HCT116 (cell line): ENCODE measurements around the gene PKNOX2. TPM values are rescaled to one million over a fixed set of nuclear protein-coding genes. Genes with fewer than 3 reads are reported as not detected.

Source experiments
- ATAC-seq: fragments of 200-7000 bp; cut with Tn5 transposase; 2 replicates; pipeline ENCODE4 v1.9.1; 2020; ENCODE audit warnings: mild to moderate bottlenecking, moderate library complexity
- BruUV-seq: library from RNA; stranded (reverse); fragments of 400-500 nt; replicated peaks from 2 replicates; lab custom pipeline; 2021; lab: Mats Ljungman, UMichigan
- CTCF ChIA-PET: fragments of 300-600 bp; sonication (Branson Sonifier 250); formaldehyde crosslinking; loops from one replicate; lab custom pipeline; 2021; ENCODE audit warnings: antibody characterized with exemption; lab: Charles Lee
- POLR2A ChIA-PET: fragments of 300-600, 350-600 bp; sonication (Branson Sonifier 250); formaldehyde crosslinking; loops from one replicate; lab custom pipeline; 2021; ENCODE audit warnings: antibody characterized with exemption; lab: Charles Lee
- RAD21 ChIA-PET, 2 experiments: fragments of 300-600 bp; sonication (Branson Sonifier 250); formaldehyde crosslinking; loops; one replicate each; lab custom pipeline; 2023; ENCODE audit warnings: low total read pairs in 2 of 2; ENCODE audit not compliant: uncharacterized antibody in 2 of 2, unreplicated experiment in 2 of 2, low non-redundant PET in 1 of 2; lab: Charles Lee
- DNase-seq: peaks from one replicate; pipeline ENCODE4 v3.0.0-alpha.2; 2010; ENCODE audit warnings: low read depth, low spot score
- H2AFZ ChIP-seq: fragments of 200-600 bp; shearing (Covaris generic), sonication (generic); 2 replicates; pipeline ENCODE4 v1.6.1; 2017; ENCODE audit warnings: low read depth, mixed run types, mixed read lengths, antibody characterized with exemption, low read length; ENCODE audit not compliant: poor library complexity, severe bottlenecking
- H3K27ac ChIP-seq: 2 replicates; pipeline ENCODE4 v1.5.1; 2012; ENCODE audit warnings: low read depth, low read length
- H3K27me3 ChIP-seq: fragments of 200-600 bp; sonication (generic); 2 replicates; pipeline ENCODE4 v1.6.1; 2016; ENCODE audit warnings: mixed run types, low read length, mixed read lengths; ENCODE audit not compliant: insufficient read depth
- H3K36me3 ChIP-seq, 2 experiments: fragments of 200-500 bp in 1 of 2; fragments of 200-600 bp in 1 of 2; sonication (Bioruptor generic) in 1 of 2; sonication (generic) in 1 of 2; 2 replicates each; pipeline versions ENCODE4 v1.5.1 to v1.6.1; 2014 to 2016; ENCODE audit warnings: low read length in 2 of 2, inconsistent platforms in 1 of 2, mixed read lengths in 1 of 2, mixed run types in 1 of 2; ENCODE audit not compliant: insufficient read depth in 2 of 2, control insufficient read depth in 1 of 2
- H3K4me1 ChIP-seq, 2 experiments: fragments of 200-600 bp in 1 of 2; sonication (generic) in 1 of 2; 2 replicates each; pipeline versions ENCODE4 v1.5.1 to v1.6.1; 2012 to 2017; ENCODE audit warnings: low read length in 2 of 2, inconsistent platforms in 1 of 2, mild to moderate bottlenecking in 1 of 2, mixed read lengths in 1 of 2, mixed run types in 1 of 2, moderate library complexity in 1 of 2; ENCODE audit not compliant: insufficient read depth in 2 of 2, control insufficient read depth in 1 of 2
- H3K4me2 ChIP-seq: fragments of 200-600 bp; sonication (generic); 2 replicates; pipeline ENCODE4 v1.6.1; 2017; ENCODE audit warnings: mixed run types, low read length, mixed read lengths
- H3K4me3 ChIP-seq, 2 experiments: fragments of 200-600 bp in 1 of 2; sonication (generic) in 1 of 2; replicated peaks in 1 of 2; 2 replicates each; pipeline ENCODE4 v1.5.1; 2011 to 2016; ENCODE audit warnings: low read length in 2 of 2, control low read depth in 1 of 2, low read depth in 1 of 2, mild to moderate bottlenecking in 1 of 2, mixed read lengths in 1 of 2, mixed run types in 1 of 2
- H3K79me2 ChIP-seq: fragments of 200-600 bp; sonication (generic); 2 replicates; pipeline ENCODE4 v1.6.1; 2017; ENCODE audit warnings: mild to moderate bottlenecking, mixed run types, low read length, moderate library complexity, mixed read lengths; ENCODE audit not compliant: insufficient read depth
- H3K9ac ChIP-seq: fragments of 200-600 bp; sonication (generic); 2 replicates; pipeline ENCODE4 v1.6.1; 2016; ENCODE audit warnings: low read length, mixed read lengths
- H3K9me2 ChIP-seq: fragments of 200-600 bp; sonication (generic), shearing (Covaris generic); 2 replicates; pipeline ENCODE4 v1.6.1; 2017; ENCODE audit warnings: mixed run types, mild to moderate bottlenecking, moderate library complexity; ENCODE audit not compliant: insufficient read depth
- H3K9me3 ChIP-seq, 2 experiments: fragments of 200-500 bp in 1 of 2; fragments of 200-600 bp in 1 of 2; sonication (Bioruptor generic) in 1 of 2; sonication (generic) in 1 of 2; 2 replicates each; pipeline ENCODE4 v1.6.1; 2014 to 2017; ENCODE audit warnings: low read length in 2 of 2, mixed read lengths in 2 of 2, inconsistent platforms in 1 of 2, low read depth in 1 of 2, mild to moderate bottlenecking in 1 of 2, mixed run types in 1 of 2, moderate library complexity in 1 of 2; ENCODE audit not compliant: control insufficient read depth in 1 of 2, insufficient read depth in 1 of 2
- H4K20me1 ChIP-seq: fragments of 200-600 bp; sonication (generic), shearing (Covaris generic); 2 replicates; pipeline ENCODE4 v1.6.1; 2017; ENCODE audit warnings: mixed run types, mild to moderate bottlenecking, moderate library complexity; ENCODE audit not compliant: insufficient read depth
- CBX3 ChIP-seq: IDR thresholded peaks from 2 replicates; pipeline ENCODE4 v1.6.1; 2012; ENCODE audit warnings: low read depth
- CTCF ChIP-seq, 3 experiments: fragments of 200-600 bp in 1 of 3; sonication (generic) in 1 of 3; IDR thresholded peaks in 2 of 3; conservative IDR thresholded peaks in 1 of 3; 2 replicates each; pipeline ENCODE4 v1.5.1; 2012 to 2017; ENCODE audit warnings: low read depth in 2 of 3, low read length in 2 of 3, antibody characterized with exemption in 1 of 3, borderline replicate concordance in 1 of 3, control low read depth in 1 of 3, mild to moderate bottlenecking in 1 of 3, mixed read lengths in 1 of 3, mixed run types in 1 of 3, moderate library complexity in 1 of 3; ENCODE audit not compliant: insufficient read depth in 1 of 3
- EGR1 ChIP-seq: IDR thresholded peaks from 2 replicates; pipeline ENCODE4 v1.6.1; 2012; ENCODE audit warnings: low read depth
- ELF1 ChIP-seq: IDR thresholded peaks from 2 replicates; pipeline ENCODE4 v1.6.1; 2012; ENCODE audit warnings: low read depth, borderline replicate concordance
- EZH2 ChIP-seq: fragments of 200-600 bp; sonication (generic); IDR thresholded peaks from 2 replicates; pipeline ENCODE4 v1.6.1; 2017; ENCODE audit warnings: antibody characterized with exemption, mixed run types
- JUND ChIP-seq: IDR thresholded peaks from 2 replicates; pipeline ENCODE4 v1.6.1; 2012
- POLR2A ChIP-seq: IDR thresholded peaks from 2 replicates; pipeline ENCODE4 v1.7.0; 2011; ENCODE audit warnings: borderline replicate concordance; ENCODE audit not compliant: insufficient read depth, insufficient read length; ENCODE audit errors: extremely low read depth
- RAD21 ChIP-seq: IDR thresholded peaks from 2 replicates; pipeline ENCODE4 v1.6.1; 2012; ENCODE audit warnings: low read depth, mild to moderate bottlenecking
- intact Hi-C: fragments of 100-400 bp; cut with micrococcal nuclease; formaldehyde crosslinking; loops from 2 replicates; pipeline ENCODE4 v1.10.0; 2022
- total RNA-seq: library from RNA; stranded (reverse); gene quantifications from one replicate; pipeline ENCODE4 v1.2.1, GENCODE V29; 2021; ENCODE audit not compliant: unreplicated experiment

The PKNOX2 gene
- total RNA-seq, 1 experiment from 2014 or later = 0.20 TPM

GRCh38 chr11:125180413-125181305 is 16.1 kb downstream of the PKNOX2 start (continued):
- no peak for TF ChIP-seq POLR2A

GRCh38 chr11:125182573-125182972 is 18.0 kb downstream of the PKNOX2 start:
- no peak overlapping the region for H3K4me3 ChIP-seq
- no peak for TF ChIP-seq RAD21
- TF ChIP-seq EGR1 = no peak
- no peak for TF ChIP-seq ELF1
- TF ChIP-seq JUND = no peak
- no peak for TF ChIP-seq CBX3
- no peak for TF ChIP-seq EZH2
- no peak for TF ChIP-seq CTCF (IDR thresholded peaks at IDR 0.05 in 2 of 3, conservative IDR thresholded peaks at IDR 0.05 in 1 of 3; ENCODE audit: borderline replicate concordance in 1 of 3, insufficient read depth in 1 of 3, low read depth in 2 of 3, low read length in 2 of 3)
- H3K27ac ChIP-seq = no peak overlapping the region
- H3K36me3 ChIP-seq = no peaks in the 10 kb centered on the region
- DNase-seq = no peak
- RAD21 ChIA-PET = no interaction called here
- no peaks in the 10 kb centered on the region for H3K9me2 ChIP-seq
- no peak for ATAC-seq
- H3K79me2 ChIP-seq = no peaks in the 10 kb centered on the region
- POLR2A ChIA-PET = no interaction called here
- H3K27me3 ChIP-seq = peaks cover 34% of the 10 kb centered on the region; the same call in 1 of the 2 replicates
- BruUV-seq = no TSS peak
- no peak overlapping the region for H3K4me2 ChIP-seq
- CTCF ChIA-PET = no interaction called here
- intact Hi-C loops = no loop called here
- no peaks in the 10 kb centered on the region for H3K4me1 ChIP-seq
- peaks cover 0 to 12% of the 10 kb centered on the region in 2 experiments; a peak in 2 of 4 replicates for H3K9me3 ChIP-seq
- H4K20me1 ChIP-seq = no peaks in the 10 kb centered on the region
- H3K9ac ChIP-seq = no peak overlapping the region
- no peak overlapping the region for H2AFZ ChIP-seq
